ENCODE measurements around the gene COX19. TPM values are rescaled to one million over a fixed set of nuclear protein-coding genes. Genes with fewer than 3 reads are reported as not detected.
A peak's percentile ranks its signal among the peaks of the same experiment; 100 is the strongest.

The COX19 gene
- total RNA-seq, 4 donors from 2014 or later: 8.6 to 30.2 (median 16.9) TPM

DNA sequence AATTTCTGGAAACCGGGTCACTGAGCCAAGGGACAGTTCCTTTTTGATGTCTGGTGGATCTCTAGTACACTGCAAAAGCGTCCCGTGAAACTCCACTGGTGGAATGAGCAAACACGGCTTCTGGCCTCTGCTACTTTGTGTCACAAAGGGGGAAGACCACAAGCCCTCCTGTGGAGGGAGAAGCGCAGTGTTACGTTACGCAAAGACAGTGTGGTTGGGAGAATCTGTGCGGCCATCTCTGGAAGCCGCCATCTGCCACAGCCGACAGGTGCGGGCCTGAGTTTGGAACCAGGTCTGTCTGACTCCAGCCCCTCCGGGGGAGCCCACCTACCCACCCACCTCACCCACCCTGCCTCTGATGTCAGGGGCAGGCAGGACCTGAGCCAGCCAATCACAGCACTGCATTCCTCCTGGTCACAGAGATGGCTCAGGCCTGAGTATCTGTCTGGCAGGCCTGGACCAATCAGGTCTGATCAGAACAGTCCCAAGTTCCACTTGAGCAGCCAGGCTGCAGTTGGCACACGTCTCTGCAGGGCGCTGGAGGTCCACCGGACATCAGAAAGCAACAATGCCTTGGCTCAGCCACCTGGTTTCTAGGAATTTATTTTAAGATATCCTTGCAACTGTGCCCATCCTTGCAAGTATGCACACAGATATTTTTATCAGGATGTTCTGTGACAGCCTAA is 4.7 kb upstream of the COX19 start:
- WGBS, 2 donors (ENCODE audit: low coverage in 1 of 2): 77 to 95% methylated on average over 4 to 15 of the region's 15 CpGs
- in situ Hi-C loops (cut with MboI; ENCODE audit: low pct_ligation_motif_present in 1 of 4, low pct_unique_long_range_greater_than_20kb in 1 of 4, low sequenced_read_pairs in 3 of 4) (loop anchor here in 3 of 4 donors (25.0 kb wide), 2 partner anchors 157 to 182 kb away; partner anchors contain the start of gene ZFAND2A (in 2 of the 3)), intact Hi-C loops (cut with DNase I; ENCODE audit: low total_unique reads) (no loop called here)
- DNase-seq: no peak
- H3K4me1 ChIP-seq: peaks cover 10 to 44% (median 37%) of the 10 kb centered on the region in 4 donors
- TF ChIP-seq POLR2AphosphoS5 (IDR thresholded peaks at IDR 0.05): no peak
- TF ChIP-seq, protein P1, sequence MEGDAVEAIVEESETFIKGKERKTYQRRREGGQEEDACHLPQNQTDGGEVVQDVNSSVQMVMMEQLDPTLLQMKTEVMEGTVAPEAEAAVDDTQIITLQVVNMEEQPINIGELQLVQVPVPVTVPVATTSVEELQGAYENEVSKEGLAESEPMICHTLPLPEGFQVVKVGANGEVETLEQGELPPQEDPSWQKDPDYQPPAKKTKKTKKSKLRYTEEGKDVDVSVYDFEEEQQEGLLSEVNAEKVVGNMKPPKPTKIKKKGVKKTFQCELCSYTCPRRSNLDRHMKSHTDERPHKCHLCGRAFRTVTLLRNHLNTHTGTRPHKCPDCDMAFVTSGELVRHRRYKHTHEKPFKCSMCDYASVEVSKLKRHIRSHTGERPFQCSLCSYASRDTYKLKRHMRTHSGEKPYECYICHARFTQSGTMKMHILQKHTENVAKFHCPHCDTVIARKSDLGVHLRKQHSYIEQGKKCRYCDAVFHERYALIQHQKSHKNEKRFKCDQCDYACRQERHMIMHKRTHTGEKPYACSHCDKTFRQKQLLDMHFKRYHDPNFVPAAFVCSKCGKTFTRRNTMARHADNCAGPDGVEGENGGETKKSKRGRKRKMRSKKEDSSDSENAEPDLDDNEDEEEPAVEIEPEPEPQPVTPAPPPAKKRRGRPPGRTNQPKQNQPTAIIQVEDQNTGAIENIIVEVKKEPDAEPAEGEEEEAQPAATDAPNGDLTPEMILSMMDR (IDR thresholded peaks at IDR 0.05): no peak
- no peak for TF ChIP-seq POLR2A (IDR thresholded peaks at IDR 0.05)
- TF ChIP-seq EP300 (IDR thresholded peaks at IDR 0.05; ENCODE audit: low read depth): no peak
- peaks cover 16% of the 10 kb centered on the region for H3K27me3 ChIP-seq
- no peak overlapping the region for H3K27ac ChIP-seq
- no peak overlapping the region for H3K4me3 ChIP-seq
- no peaks in the 10 kb centered on the region for H3K9me3 ChIP-seq
- H3K36me3 ChIP-seq: no peaks in the 10 kb centered on the region

DNA sequence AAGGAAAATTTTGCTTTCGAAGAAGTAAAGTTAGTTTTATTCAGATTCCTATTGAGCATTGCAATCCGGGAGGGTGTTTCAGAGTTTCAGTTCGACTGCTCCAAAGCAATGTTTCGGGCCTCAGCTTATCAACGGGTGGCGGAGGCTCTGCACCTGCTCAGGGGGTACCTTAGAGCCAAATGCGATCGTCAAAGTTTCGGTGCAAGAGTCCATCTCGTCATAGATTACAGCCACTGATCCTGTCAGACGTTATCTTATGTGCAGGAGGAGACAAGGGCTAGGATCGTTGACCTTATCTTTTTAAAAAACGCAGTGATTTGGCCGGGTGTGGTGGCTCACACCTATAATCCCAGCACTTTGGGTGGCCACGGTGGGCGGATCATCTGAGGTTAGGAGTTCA is 3.8 kb upstream of the COX19 start:
- H3K4me1 ChIP-seq: peaks cover 10 to 48% (median 42%) of the 10 kb centered on the region in 4 donors
- H3K9me3 ChIP-seq: no peaks in the 10 kb centered on the region
- no peak overlapping the region for H3K4me3 ChIP-seq
- intact Hi-C loops (cut with DNase I; ENCODE audit: low total_unique reads): no loop called here
- in situ Hi-C loops (cut with MboI; ENCODE audit: low pct_ligation_motif_present in 1 of 4, low pct_unique_long_range_greater_than_20kb in 1 of 4, low sequenced_read_pairs in 3 of 4): loop anchor here in 3 of 4 donors (25.0 kb wide), 2 partner anchors 158 to 183 kb away; partner anchors contain the start of gene ZFAND2A (in 2 of the 3)
- TF ChIP-seq POLR2AphosphoS5 (IDR thresholded peaks at IDR 0.05) (no peak), EP300 (IDR thresholded peaks at IDR 0.05; ENCODE audit: low read depth) (no peak), POLR2A (IDR thresholded peaks at IDR 0.05) (no peak)
- TF ChIP-seq, protein P1 (IDR thresholded peaks at IDR 0.05): no peak
- WGBS, 2 donors (ENCODE audit: low coverage in 1 of 2): 83 to 100% methylated on average over 2 to 16 of the region's 16 CpGs
- no peak overlapping the region for H3K27ac ChIP-seq
- peaks cover 8% of the 10 kb centered on the region for H3K27me3 ChIP-seq
- no peak for DNase-seq
- no peaks in the 10 kb centered on the region for H3K36me3 ChIP-seq

DNA sequence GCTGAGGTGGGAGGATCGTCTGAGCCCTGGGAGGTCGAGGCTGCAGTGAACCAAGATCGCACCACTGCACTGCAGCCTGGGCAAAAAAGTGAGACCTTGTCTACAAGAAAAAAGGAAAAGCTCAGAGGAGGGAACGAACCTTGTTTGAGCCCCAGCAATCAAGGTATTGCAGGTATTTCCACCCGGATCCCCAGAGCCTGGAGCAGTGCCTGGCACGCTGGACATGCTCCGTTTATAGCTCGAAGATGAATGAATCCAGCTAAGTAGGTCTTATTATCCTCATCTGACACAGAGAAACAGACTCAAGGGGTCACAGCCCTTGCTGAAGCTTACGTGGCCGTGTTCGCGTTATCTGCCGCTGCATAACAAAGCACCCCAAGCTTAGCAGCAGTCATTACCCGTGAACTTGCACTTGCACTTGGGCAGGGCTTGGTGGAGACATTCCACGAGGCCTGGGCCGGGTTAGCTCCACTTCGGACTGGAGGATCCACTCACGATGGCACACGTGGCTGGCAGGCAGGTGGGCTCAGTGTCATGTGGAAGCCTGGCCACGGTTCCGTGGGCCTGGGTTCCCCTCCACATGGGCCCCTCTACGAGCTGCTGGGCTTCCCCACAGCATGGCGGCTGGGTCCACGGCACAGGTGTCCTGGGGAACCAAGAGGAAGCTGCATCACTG is 3.2 kb upstream of the COX19 start:
- in situ Hi-C loops (cut with MboI; ENCODE audit: low pct_ligation_motif_present in 1 of 4, low pct_unique_long_range_greater_than_20kb in 1 of 4, low sequenced_read_pairs in 3 of 4) (loop anchor here in 3 of 4 donors (25.0 kb wide), 2 partner anchors 159 to 184 kb away; partner anchors contain the start of gene ZFAND2A (in 2 of the 3)), intact Hi-C loops (cut with DNase I; ENCODE audit: low total_unique reads) (no loop called here)
- Histone ChIP-seq H3K36me3 (peaks cover 0 to 1% (median 0%) of the 10 kb centered on the region in 4 donors), H3K4me3 (no peak overlapping the region), H3K27ac (peak overlapping the region; percentile 98 to 99 (median 98)), H3K4me1 (peaks cover 14 to 54% (median 48%) of the 10 kb centered on the region in 4 donors), H3K9me3 (no peaks in the 10 kb centered on the region), H3K27me3 (peaks cover 6% of the 10 kb centered on the region)
- no peak for TF ChIP-seq POLR2AphosphoS5 (IDR thresholded peaks at IDR 0.05)
- TF ChIP-seq POLR2A (IDR thresholded peaks at IDR 0.05): no peak
- TF ChIP-seq EP300 (IDR thresholded peaks at IDR 0.05; ENCODE audit: low read depth): no peak
- TF ChIP-seq, protein P1 (IDR thresholded peaks at IDR 0.05): no peak
- DNase-seq: no peak
- WGBS, 2 donors (ENCODE audit: low coverage in 1 of 2): 67% methylated on average over 3 to 24 of the region's 24 CpGs

DNA sequence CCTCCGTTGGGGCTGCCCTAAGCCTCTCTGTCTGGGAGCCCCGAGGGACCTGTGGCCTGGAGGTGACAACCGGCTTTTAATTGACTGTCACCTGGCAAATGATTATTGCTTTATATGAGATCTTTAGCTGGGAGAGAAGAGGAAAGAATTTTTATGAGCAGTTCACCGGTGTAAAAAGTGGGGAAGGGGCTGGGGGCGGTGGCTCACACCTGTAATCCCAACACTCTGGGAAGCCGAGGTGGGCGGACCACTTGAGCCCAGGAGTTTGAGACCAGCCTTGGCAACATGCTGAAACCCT is 2.6 kb upstream of the COX19 start:
- H3K27ac ChIP-seq: peak overlapping the region; percentile 98 to 99 (median 98)
- peaks cover 20 to 56% (median 49%) of the 10 kb centered on the region in 4 donors for H3K4me1 ChIP-seq
- TF ChIP-seq POLR2AphosphoS5 (IDR thresholded peaks at IDR 0.05) (no peak), POLR2A (IDR thresholded peaks at IDR 0.05) (no peak), EP300 (IDR thresholded peaks at IDR 0.05; ENCODE audit: low read depth) (no peak)
- TF ChIP-seq, protein P1 (IDR thresholded peaks at IDR 0.05): no peak
- in situ Hi-C loops (cut with MboI; ENCODE audit: low pct_ligation_motif_present in 1 of 4, low pct_unique_long_range_greater_than_20kb in 1 of 4, low sequenced_read_pairs in 3 of 4): loop anchor here in 3 of 4 donors (25.0 kb wide), 2 partner anchors 159 to 184 kb away; partner anchors contain the start of gene ZFAND2A (in 2 of the 3)
- H3K9me3 ChIP-seq: no peaks in the 10 kb centered on the region
- H3K27me3 ChIP-seq: peaks cover under 1% of the 10 kb centered on the region
- 28% methylated on average over 3 to 7 of the region's 7 CpGs for WGBS, 2 donors (ENCODE audit: low coverage in 1 of 2)
- DNase-seq: no peak
- H3K36me3 ChIP-seq: peaks cover 0 to 7% (median 0%) of the 10 kb centered on the region in 4 donors
- intact Hi-C loops (cut with DNase I; ENCODE audit: low total_unique reads): no loop called here
- H3K4me3 ChIP-seq: no peak overlapping the region
